ENCODE results near the gene TOR2A. TPM values are rescaled to one million over a fixed set of nuclear protein-coding genes. Genes with fewer than 3 reads are reported as not detected.

The TOR2A gene
- total and polyA plus RNA-seq, 9 of the 15 experiments (the other 6 are each of a cell fraction or from before 2014, with no cell fraction given), result 0.80 to 25.9 (median 11.1) TPM

DNA sequence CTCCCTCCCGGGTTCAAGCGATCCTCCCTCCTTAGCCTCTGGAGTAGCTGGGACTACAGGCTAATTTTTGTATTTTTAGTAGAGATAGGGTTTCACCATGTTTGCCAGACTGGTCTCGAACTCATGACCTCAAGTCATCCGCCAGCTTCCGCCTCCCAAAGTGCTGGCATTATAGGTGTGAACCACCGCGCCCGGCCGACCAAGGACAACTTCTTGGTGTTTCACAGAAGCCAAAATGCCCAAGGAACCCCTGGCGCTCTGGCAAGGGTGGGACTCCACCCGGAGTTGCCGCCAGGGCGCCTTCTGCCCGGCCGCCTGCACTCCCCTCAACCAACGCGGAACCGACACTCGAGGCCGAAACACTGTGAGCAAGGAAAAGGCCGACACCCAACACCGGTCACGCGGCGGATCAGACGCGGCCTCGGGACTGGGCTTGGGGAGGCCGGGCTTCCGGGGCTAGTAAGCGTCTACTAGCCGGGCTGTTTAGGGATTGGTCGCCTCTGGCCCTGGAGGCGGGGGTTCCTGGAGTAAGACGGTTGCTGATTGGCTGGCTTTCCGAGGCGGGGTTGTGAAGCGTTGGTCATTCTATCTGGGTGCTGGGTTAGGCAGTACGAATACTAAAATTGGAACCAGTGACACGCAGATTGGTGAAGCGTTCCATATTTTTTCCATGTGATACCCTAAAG, 36.0 kb downstream of the TOR2A start (continued):
- TF ChIP-seq, protein P1, sequence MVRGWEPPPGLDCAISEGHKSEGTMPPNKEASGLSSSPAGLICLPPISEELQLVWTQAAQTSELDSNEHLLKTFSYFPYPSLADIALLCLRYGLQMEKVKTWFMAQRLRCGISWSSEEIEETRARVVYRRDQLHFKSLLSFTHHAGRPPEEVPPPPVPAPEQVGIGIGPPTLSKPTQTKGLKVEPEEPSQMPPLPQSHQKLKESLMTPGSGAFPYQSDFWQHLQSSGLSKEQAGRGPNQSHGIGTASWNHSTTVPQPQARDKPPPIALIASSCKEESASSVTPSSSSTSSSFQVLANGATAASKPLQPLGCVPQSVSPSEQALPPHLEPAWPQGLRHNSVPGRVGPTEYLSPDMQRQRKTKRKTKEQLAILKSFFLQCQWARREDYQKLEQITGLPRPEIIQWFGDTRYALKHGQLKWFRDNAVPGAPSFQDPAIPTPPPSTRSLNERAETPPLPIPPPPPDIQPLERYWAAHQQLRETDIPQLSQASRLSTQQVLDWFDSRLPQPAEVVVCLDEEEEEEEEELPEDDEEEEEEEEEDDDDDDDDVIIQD (CRISPR knock-in tag; IDR thresholded peaks at IDR 0.05), result no peak
- TF ChIP-seq, protein P2, sequence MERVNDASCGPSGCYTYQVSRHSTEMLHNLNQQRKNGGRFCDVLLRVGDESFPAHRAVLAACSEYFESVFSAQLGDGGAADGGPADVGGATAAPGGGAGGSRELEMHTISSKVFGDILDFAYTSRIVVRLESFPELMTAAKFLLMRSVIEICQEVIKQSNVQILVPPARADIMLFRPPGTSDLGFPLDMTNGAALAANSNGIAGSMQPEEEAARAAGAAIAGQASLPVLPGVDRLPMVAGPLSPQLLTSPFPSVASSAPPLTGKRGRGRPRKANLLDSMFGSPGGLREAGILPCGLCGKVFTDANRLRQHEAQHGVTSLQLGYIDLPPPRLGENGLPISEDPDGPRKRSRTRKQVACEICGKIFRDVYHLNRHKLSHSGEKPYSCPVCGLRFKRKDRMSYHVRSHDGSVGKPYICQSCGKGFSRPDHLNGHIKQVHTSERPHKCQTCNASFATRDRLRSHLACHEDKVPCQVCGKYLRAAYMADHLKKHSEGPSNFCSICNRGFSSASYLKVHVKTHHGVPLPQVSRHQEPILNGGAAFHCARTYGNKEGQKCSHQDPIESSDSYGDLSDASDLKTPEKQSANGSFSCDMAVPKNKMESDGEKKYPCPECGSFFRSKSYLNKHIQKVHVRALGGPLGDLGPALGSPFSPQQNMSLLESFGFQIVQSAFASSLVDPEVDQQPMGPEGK (CRISPR knock-in tag; IDR thresholded peaks at IDR 0.05; ENCODE audit: borderline replicate concordance), result no peak
- TF ChIP-seq CREB1 (IDR thresholded peaks at IDR 0.05), result 0 out of 2 replicates have a peak, but pooled peaks have one; percentile 32
- TF ChIP-seq CREB1 (CRISPR knock-in tag; IDR thresholded peaks at IDR 0.05), result peak; percentile 82
- TF ChIP-seq FOXK2 (conservative IDR thresholded peaks at IDR 0.05 in 1 of 2, IDR thresholded peaks at IDR 0.05 in 1 of 2; ENCODE audit: low read depth in 2 of 2), result peak in 1 of 2 experiments; percentile 61; a peak in 3 of 4 replicates
- TF ChIP-seq, protein P3, sequence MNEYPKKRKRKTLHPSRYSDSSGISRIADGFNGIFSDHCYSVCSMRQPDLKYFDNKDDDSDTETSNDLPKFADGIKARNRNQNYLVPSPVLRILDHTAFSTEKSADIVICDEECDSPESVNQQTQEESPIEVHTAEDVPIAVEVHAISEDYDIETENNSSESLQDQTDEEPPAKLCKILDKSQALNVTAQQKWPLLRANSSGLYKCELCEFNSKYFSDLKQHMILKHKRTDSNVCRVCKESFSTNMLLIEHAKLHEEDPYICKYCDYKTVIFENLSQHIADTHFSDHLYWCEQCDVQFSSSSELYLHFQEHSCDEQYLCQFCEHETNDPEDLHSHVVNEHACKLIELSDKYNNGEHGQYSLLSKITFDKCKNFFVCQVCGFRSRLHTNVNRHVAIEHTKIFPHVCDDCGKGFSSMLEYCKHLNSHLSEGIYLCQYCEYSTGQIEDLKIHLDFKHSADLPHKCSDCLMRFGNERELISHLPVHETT (CRISPR knock-in tag; conservative IDR thresholded peaks at IDR 0.05 in 1 of 2, IDR thresholded peaks at IDR 0.05 in 1 of 2), result peak in 1 of 2 experiments; percentile 90; a peak in 2 of 4 replicates
- TF ChIP-seq, protein P4, sequence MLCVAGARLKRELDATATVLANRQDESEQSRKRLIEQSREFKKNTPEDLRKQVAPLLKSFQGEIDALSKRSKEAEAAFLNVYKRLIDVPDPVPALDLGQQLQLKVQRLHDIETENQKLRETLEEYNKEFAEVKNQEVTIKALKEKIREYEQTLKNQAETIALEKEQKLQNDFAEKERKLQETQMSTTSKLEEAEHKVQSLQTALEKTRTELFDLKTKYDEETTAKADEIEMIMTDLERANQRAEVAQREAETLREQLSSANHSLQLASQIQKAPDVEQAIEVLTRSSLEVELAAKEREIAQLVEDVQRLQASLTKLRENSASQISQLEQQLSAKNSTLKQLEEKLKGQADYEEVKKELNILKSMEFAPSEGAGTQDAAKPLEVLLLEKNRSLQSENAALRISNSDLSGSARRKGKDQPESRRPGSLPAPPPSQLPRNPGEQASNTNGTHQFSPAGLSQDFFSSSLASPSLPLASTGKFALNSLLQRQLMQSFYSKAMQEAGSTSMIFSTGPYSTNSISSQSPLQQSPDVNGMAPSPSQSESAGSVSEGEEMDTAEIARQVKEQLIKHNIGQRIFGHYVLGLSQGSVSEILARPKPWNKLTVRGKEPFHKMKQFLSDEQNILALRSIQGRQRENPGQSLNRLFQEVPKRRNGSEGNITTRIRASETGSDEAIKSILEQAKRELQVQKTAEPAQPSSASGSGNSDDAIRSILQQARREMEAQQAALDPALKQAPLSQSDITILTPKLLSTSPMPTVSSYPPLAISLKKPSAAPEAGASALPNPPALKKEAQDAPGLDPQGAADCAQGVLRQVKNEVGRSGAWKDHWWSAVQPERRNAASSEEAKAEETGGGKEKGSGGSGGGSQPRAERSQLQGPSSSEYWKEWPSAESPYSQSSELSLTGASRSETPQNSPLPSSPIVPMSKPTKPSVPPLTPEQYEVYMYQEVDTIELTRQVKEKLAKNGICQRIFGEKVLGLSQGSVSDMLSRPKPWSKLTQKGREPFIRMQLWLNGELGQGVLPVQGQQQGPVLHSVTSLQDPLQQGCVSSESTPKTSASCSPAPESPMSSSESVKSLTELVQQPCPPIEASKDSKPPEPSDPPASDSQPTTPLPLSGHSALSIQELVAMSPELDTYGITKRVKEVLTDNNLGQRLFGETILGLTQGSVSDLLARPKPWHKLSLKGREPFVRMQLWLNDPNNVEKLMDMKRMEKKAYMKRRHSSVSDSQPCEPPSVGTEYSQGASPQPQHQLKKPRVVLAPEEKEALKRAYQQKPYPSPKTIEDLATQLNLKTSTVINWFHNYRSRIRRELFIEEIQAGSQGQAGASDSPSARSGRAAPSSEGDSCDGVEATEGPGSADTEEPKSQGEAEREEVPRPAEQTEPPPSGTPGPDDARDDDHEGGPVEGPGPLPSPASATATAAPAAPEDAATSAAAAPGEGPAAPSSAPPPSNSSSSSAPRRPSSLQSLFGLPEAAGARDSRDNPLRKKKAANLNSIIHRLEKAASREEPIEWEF (CRISPR knock-in tag; IDR thresholded peaks at IDR 0.05), result peak; percentile 86; the same call in 1 of the 2 replicates
- TF ChIP-seq ZFP1 (CRISPR knock-in tag; IDR thresholded peaks at IDR 0.05), result 0 out of 2 replicates have a peak, but pooled peaks have one; percentile 17
- TF ChIP-seq ZKSCAN8 (CRISPR knock-in tag; IDR thresholded peaks at IDR 0.05), result peak; percentile 78; the same call in 1 of the 2 replicates
- TF ChIP-seq ILK (tag; IDR thresholded peaks at IDR 0.05; ENCODE audit: borderline replicate concordance, low read depth), result no peak
- TF ChIP-seq PTRF (tag; IDR thresholded peaks at IDR 0.05), result 0 out of 2 replicates have a peak, but pooled peaks have one; percentile 48
- peak; percentile 87 for TF ChIP-seq ASH1L (IDR thresholded peaks at IDR 0.05; ENCODE audit: borderline replicate concordance, low read depth, partially characterized antibody)
- TF ChIP-seq ESRRA (IDR thresholded peaks at IDR 0.05; ENCODE audit: borderline replicate concordance, low read depth), result peak; percentile 16
- peak; percentile 84 for TF ChIP-seq SUPT5H (IDR thresholded peaks at IDR 0.05)
